ENCODE results near the gene DNAH10. TPM values are rescaled to one million over a fixed set of nuclear protein-coding genes. Genes with fewer than 3 reads are reported as not detected.
A peak's percentile ranks its signal among the peaks of the same experiment; 100 is the strongest.

The DNAH10 gene
- total and polyA plus RNA-seq, 2 donors from 2014 or later: 0.24 to 0.28 TPM

- peaks cover 0 to 11% (median 9%) of the 10 kb centered on the region in 3 donors for H3K4me1 ChIP-seq (ENCODE audit: control insufficient read depth in 2 of 3, insufficient read depth in 2 of 3, low read depth in 1 of 3, low read length in 3 of 3)
- intact Hi-C loops (cut with DNase I): no loop called here
- H3K9me3 ChIP-seq (ENCODE audit: control insufficient read depth in 2 of 3, insufficient read depth in 1 of 3, low read length in 3 of 3): no peaks in the 10 kb centered on the region
- no peak overlapping the region for H3K4me3 ChIP-seq (ENCODE audit: low read length in 3 of 3)
- TF ChIP-seq CTCF (IDR thresholded peaks at IDR 0.05; ENCODE audit: borderline replicate concordance, extremely low read depth, insufficient read depth): no peak
- DNase-seq (no peak), FAIRE-seq (no peak)
- H3K27ac ChIP-seq (ENCODE audit: low read depth in 2 of 2, low read length in 2 of 2): peak overlapping the region in 1 of 2 donors; percentile 7
- H3K27me3 ChIP-seq (ENCODE audit: control insufficient read depth, insufficient read depth, low read length): no peaks in the 10 kb centered on the region
- H3K9ac ChIP-seq (ENCODE audit: low read length in 3 of 3): no peak overlapping the region
- peaks cover 0 to 2% (median 0%) of the 10 kb centered on the region in 3 donors for H3K36me3 ChIP-seq (ENCODE audit: control insufficient read depth in 2 of 3, insufficient read depth in 3 of 3, low read length in 3 of 3)
These were observed 186.3 kb downstream of the DNAH10 start for GRCh38 chr12:123948401-123948795.

- no peak for TF ChIP-seq CTCF (IDR thresholded peaks at IDR 0.05; ENCODE audit: borderline replicate concordance, extremely low read depth, insufficient read depth)
- Histone ChIP-seq H3K4me3 (ENCODE audit: low read length in 3 of 3) (no peak overlapping the region), H3K36me3 (ENCODE audit: control insufficient read depth in 2 of 3, insufficient read depth in 3 of 3, low read length in 3 of 3) (peaks cover 0 to 2% (median 0%) of the 10 kb centered on the region in 3 donors), H3K9ac (ENCODE audit: low read length in 3 of 3) (no peak overlapping the region), H3K27ac (ENCODE audit: low read depth in 2 of 2, low read length in 2 of 2) (peak overlapping the region in 1 of 2 donors; percentile 7), H3K9me3 (ENCODE audit: control insufficient read depth in 2 of 3, insufficient read depth in 1 of 3, low read length in 3 of 3) (no peaks in the 10 kb centered on the region), H3K4me1 (ENCODE audit: control insufficient read depth in 2 of 3, insufficient read depth in 2 of 3, low read depth in 1 of 3, low read length in 3 of 3) (peaks cover 0 to 11% (median 9%) of the 10 kb centered on the region in 3 donors), H3K27me3 (ENCODE audit: control insufficient read depth, insufficient read depth, low read length) (no peaks in the 10 kb centered on the region)
- intact Hi-C loops (cut with DNase I): no loop called here
- peak in 1 of 5 donors; percentile 19 for DNase-seq
- FAIRE-seq: no peak
These were observed 187.0 kb downstream of the DNAH10 start for GRCh38 chr12:123948796-123949769.

- Histone ChIP-seq H3K4me1 (ENCODE audit: control insufficient read depth in 2 of 3, insufficient read depth in 2 of 3, low read depth in 1 of 3, low read length in 3 of 3) (peaks cover 0 to 11% (median 9%) of the 10 kb centered on the region in 3 donors), H3K4me3 (ENCODE audit: low read length in 3 of 3) (no peak overlapping the region), H3K27me3 (ENCODE audit: control insufficient read depth, insufficient read depth, low read length) (no peaks in the 10 kb centered on the region), H3K36me3 (ENCODE audit: control insufficient read depth in 2 of 3, insufficient read depth in 3 of 3, low read length in 3 of 3) (peaks cover 0 to 2% (median 0%) of the 10 kb centered on the region in 3 donors), H3K27ac (ENCODE audit: low read depth in 2 of 2, low read length in 2 of 2) (no peak overlapping the region), H3K9me3 (ENCODE audit: control insufficient read depth in 2 of 3, insufficient read depth in 1 of 3, low read length in 3 of 3) (no peaks in the 10 kb centered on the region), H3K9ac (ENCODE audit: low read length in 3 of 3) (no peak overlapping the region)
- FAIRE-seq (no peak), DNase-seq (no peak)
- intact Hi-C loops (cut with DNase I): no loop called here
- TF ChIP-seq CTCF (IDR thresholded peaks at IDR 0.05; ENCODE audit: borderline replicate concordance, extremely low read depth, insufficient read depth): no peak
These were observed 187.7 kb downstream of the DNAH10 start for GRCh38 chr12:123949770-123950165.
